GM19372 (cell line): ENCODE data around the gene TMPRSS6.

Experiments
- ATAC-seq: cut with Tn5 transposase; IDR thresholded peaks from one replicate; pipeline ENCODE4 v1.9.1; 2021; ENCODE audit warnings: mild to moderate bottlenecking, low read depth, moderate library complexity; ENCODE audit not compliant: unreplicated experiment

TMPRSS6 gene

DNA sequence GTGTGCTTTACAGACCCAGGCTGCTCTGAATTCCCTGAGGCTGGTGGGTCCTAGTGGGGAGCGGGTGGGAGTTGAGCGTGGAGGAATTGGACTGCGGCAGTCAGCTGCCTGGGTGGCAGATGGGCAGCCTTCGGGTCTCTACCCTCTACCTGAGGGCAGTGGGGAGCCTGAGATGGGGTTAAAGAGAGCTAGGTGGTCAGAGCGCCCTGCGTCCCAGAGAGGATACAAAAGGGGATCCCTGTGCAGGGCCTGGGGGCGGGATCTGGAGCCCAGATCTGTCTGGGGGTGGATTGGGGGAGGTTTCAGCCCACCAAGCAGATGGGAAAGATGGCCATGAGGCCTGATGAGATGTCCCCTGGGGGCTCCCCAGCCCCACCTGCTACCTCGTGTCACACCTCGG is 39.8 kb downstream of the TMPRSS6 start:
- ATAC-seq, result no peak

DNA sequence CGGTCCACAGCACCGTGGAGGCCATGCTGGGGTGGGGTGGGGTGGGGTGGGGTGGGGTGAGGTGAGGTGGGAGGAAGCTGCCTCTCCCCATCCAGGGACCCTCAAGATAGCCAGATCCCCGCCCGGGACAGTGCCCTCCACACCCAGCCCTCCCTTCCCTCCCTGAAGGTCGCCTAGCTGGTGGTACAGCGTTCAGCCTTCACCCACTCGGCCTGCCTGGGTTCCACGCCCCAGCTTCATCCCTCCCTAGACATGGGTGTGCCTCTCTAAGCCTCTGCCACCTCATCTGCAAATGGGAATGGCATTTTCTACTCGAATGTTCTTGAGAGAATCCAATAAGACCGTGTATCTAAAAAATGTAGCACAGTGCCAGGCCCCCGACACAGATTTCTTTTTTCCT is 40.2 kb downstream of the TMPRSS6 start:
- ATAC-seq, result no peak

GRCh38 chr22:37068859-37069258 is 40.7 kb downstream of the TMPRSS6 start:
- ATAC-seq, result no peak

GRCh38 chr22:37067428-37067827 is 42.1 kb downstream of the TMPRSS6 start:
- no peak for ATAC-seq

- ATAC-seq, result no peak
Observed at GRCh38 chr22:37065961-37066360, 43.6 kb downstream of the TMPRSS6 start.

GRCh38 chr22:37065180-37065579 is 44.3 kb downstream of the TMPRSS6 start:
- ATAC-seq, result no peak

DNA sequence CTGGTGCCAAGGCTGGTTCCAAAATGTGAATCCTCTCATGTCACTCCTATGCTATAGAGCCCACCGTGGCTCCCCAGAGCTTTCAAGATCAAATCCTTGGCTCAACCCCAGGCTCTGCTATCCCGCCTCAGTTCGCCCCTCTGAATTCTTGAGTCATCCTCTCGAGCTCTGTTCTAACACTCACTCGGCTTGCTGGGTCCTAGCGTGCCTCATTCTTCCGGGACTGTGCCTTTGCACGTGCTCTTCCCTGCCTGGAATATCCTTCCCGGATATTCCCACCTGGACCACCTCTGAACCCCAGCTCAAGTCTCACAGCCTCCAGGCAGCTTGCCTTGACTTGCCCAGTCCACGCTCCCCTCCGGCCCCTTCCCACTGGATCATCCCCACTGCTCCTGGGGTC is 45.0 kb downstream of the TMPRSS6 start:
- no peak for ATAC-seq

DNA sequence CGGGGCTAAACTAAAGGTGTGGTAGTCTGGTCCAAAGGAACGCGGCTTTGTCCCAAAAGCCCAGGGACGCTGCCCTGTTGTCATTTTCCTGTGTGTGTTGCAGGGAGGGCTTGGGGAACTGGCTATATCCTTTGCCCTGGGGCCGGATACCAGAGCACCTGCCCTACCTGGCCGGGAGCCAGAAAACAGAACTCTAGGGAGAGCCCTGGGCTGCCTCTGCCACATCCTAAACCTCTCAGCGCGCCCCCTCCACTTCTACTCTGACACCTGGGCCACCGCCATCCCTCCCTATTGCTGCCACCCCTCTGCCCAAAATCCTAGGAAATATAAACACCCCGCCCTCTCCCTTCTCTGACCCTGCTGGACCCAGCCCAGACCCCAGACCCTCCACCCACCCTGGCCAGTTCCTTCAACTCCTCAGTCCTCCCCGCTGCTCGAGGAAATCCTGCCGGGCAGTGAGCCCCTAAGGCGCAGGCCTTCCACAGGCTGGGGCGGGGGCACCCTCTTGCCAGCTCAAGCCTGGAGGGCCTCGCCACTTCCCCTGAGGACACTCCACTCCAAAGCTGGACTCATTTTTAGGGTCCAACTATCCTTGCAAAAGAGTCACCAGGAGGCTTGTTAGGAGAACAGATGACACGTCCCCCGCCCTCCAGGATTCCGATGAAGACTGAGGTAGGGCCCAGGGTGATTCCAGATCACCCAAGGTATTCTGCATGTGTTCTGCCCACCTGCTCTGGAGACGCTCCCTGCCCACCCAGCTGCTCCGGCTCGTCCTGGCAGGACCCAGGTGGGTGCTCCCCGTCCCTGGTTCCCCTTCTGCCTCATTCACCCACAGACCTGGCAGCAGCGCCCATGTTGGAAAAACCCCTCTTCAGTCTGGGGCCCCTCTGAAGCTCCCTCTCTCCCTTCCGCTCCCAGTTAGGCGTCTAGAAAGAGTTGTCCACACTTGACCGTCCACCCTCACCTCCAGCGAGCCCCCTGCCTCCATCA is 45.8 kb downstream of the TMPRSS6 start:
- ATAC-seq, result no peak

GRCh38 chr22:37062702-37063381 is 46.7 kb downstream of the TMPRSS6 start:
- ATAC-seq, result no peak

DNA sequence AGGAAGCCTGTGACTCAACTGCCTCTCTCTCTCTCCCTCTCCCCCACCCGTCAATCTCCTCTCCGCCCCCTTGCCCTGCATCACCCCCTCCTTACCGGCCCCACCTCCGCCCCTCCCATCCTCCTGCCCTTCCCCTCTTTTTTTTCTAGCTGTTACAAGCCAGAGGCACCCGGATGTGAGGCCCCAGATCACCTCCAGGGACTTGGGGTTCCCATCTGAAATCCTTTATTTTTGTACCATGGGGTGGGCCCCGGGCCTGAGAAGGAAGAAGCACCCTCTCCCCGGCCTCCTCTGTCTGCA is 47.2 kb downstream of the TMPRSS6 start:
- ATAC-seq, result no peak

DNA sequence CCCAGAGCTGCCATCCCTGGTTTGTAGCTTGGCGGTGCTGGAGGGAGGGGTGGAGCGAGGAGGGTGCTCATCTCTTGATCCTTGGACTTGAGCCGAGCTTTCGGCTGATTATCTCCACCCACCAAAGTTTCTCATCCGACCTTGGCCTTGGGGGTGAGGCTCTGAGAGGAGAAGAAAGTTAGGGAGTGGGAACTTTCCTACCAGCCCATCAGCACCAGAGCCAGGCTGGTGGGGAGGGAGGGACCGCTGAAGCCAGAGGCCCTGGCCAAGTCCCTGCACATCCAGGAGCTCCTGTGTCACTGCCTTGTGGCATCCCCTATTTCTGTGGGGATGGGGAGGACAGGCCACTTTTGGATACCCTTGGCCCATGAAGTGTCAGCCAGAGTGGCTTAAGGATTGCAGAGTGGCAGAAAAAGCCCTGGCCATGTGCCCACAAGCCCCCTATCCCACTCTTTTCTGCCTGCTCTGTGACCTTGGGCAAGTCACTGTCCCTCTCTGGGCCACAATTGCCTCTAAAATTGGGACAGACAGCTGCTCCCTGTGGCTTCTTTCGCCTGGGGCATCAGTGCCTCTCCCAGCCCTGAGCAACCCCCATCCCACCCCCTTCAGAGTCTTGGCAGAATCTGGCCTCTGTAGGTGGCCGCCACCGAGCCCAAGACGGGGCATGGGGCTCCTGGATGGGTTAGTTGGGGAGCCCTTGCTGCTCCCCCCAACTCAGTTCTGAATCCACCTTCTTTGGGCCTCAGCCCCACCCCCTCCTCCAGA is 47.7 kb downstream of the TMPRSS6 start:
- ATAC-seq, result no peak

DNA sequence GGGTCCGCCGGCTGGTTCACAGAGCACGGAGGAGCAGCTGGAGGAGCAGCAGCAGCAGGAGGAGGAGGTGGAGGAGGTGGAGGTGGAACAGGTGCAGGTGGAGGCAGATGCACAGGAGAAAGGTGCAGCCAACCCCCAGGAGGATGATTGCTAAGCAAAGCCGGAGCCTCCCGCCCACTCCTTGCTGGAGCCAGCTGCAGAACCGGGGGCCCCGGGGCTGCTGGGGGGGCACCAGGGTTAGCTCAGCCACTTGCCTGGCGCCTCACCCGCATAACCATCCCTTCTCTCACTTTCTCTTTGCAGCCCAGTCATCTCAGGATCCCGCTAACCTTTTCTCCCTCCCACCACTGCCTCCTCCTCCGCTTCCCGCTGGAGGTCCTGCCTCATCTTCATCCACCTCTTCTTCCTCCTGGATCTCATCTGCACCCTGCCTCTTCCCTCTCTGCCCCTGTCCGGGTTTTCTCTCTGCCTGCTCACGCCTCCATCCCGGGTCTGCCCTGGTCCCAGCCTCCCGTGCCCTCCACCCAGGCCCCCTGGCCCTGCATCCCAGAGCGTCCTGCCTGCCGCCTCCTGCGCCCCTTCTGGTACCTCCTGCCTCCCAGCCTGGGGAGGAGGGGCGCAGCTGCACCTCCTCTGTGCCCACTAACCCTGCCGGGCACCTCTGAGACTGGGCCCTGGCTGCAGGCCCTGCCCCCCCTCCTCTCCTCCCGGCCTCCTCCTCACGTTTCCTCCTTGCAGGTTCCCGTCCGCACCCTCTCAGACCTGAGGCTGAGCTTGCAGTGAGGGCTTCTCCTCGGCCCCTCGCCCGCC is 48.5 kb downstream of the TMPRSS6 start:
- no peak for ATAC-seq

DNA sequence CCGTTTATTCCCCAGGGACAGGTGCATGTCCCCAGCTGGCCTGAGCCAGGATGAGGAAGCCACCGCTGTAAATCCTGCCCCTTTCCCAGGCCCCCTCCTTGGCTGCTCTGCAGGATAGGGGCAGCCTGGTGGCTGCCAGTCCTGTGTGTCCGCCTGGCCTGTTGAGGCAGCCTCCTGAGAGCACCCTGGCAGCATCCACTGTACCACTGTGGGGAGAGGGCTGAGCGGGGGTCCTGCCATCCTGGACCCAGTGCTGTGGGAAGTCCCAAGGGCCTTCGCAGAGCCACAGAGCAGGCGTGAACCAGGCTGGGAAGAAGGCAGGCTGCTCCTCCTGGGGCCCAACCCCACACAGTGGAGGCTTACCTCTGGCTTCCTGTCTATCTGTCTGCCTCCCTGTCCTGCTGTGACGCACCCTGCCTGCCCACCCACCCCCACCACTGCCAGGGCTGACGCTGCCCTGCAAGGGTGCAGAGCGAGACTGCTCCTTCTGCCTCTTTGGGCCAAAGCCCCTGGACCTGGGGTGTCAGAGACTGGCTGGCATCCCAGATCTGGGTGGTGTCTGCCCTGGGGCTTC is 49.5 kb downstream of the TMPRSS6 start:
- no peak for ATAC-seq

GRCh38 chr22:37058917-37059701 is 50.4 kb downstream of the TMPRSS6 start:
- ATAC-seq, result no peak

DNA sequence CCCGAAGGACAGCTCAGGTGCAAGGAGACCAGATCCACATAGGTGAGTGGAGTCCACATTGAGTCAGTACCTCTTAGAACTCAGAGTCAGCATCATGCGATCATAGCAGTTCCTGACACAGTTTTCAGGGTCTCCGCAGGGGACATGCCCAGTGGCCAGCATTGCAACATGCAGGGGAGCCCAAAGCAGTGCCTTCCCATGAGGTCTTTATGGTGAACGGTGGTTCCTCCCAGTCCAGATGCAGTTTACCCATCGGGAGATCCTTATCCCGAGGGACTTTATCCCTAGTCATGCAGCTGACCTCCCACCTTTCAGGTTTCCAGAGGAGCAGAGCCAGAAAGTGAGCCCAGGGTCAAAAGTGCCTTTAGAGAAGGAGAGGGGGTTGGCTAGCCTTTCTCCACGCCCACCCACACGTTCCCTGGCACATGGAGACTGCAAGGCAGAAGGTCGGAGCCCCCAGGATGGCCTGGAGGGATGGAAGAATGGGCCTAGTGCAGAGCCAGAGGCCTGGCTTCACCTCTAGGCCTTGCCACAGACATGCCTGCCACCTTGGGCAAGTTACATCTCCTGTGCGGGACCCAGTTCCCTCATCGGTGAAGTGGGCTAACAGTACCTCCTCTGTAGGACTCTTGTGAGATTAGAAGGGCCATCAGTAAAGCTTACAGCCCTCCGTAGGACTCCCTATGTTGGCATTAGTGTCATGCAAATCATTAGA is 51.6 kb downstream of the TMPRSS6 start:
- ATAC-seq, result no peak

DNA sequence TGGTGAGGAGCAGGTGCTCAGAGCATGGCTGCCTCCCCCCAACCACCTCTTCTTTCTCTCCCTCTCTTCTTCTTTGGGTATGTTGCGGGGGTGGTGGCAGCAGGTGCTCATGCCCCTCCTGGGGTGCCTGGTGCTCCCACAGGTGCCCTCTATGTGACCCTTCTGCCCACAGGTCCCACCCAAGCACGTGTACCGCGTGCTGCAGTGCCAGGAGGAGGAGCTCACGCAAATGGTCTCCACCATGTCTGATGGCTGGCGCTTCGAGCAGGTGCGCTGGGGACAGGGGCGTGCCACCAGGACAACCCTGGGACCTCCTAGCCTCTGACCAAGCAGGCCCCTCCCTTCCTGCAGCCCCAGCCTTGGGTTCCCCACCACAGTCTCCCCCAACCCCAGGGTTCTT is 52.3 kb downstream of the TMPRSS6 start:
- no peak for ATAC-seq

DNA sequence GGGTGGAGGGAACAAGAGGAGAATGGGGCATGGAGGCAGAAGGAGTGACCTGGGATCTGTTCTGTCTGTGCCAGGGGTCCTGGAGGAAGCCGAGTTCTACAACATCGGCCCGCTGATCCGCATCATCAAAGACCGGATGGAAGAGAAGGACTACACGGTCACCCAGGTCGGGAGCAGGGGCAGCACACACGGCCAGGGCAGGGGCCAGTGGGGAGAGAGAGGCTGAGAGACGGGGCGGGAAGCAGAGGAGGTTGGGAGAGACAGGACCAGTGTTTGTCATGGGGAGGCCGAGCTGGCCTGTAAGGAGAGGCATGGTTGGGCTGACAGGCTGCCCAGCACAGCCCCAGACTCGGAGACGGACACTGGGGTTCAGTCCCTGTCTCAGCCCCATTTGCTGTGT is 53.3 kb downstream of the TMPRSS6 start:
- ATAC-seq, result no peak

GRCh38 chr22:37054600-37055365 is 54.7 kb downstream of the TMPRSS6 start:
- no peak for ATAC-seq
